Measurements from ENCODE around the gene SLC12A7. TPM values are rescaled to one million over a fixed set of nuclear protein-coding genes. Genes with fewer than 3 reads are reported as not detected.

SLC12A7 gene
- total RNA-seq, 1 experiment from 2014 or later: 6.3 TPM

- no peak overlapping the region for H3K4me3 Mint-ChIP-seq (ENCODE audit: unreplicated experiment)
- no TSS peak for BruUV-seq (replicated peaks)
- H3K4me1 Mint-ChIP-seq (ENCODE audit: insufficient read depth, unreplicated experiment): no peaks in the 10 kb centered on the region
- H3K36me3 Mint-ChIP-seq (ENCODE audit: insufficient read depth, unreplicated experiment): peaks cover 6% of the 10 kb centered on the region
- no peak overlapping the region for H3K27ac Mint-ChIP-seq (ENCODE audit: low read depth, unreplicated experiment)
- ChIA-PET POLR2A (no interaction called here), CTCF (no interaction called here)
- no peak for TF ChIP-seq CTCF (IDR thresholded peaks at IDR 0.05; ENCODE audit: unreplicated experiment)
- H3K9me3 Mint-ChIP-seq (ENCODE audit: unreplicated experiment): no peaks in the 10 kb centered on the region
- DNase-seq (ENCODE audit: unreplicated experiment): no peak
- intact Hi-C loops (cut with micrococcal nuclease): no loop called here
- no peaks in the 10 kb centered on the region for H3K27me3 Mint-ChIP-seq (ENCODE audit: insufficient read depth, unreplicated experiment)
Measured at GRCh38 chr5:1075555-1075881, 36.3 kb downstream of the SLC12A7 start.

DNA sequence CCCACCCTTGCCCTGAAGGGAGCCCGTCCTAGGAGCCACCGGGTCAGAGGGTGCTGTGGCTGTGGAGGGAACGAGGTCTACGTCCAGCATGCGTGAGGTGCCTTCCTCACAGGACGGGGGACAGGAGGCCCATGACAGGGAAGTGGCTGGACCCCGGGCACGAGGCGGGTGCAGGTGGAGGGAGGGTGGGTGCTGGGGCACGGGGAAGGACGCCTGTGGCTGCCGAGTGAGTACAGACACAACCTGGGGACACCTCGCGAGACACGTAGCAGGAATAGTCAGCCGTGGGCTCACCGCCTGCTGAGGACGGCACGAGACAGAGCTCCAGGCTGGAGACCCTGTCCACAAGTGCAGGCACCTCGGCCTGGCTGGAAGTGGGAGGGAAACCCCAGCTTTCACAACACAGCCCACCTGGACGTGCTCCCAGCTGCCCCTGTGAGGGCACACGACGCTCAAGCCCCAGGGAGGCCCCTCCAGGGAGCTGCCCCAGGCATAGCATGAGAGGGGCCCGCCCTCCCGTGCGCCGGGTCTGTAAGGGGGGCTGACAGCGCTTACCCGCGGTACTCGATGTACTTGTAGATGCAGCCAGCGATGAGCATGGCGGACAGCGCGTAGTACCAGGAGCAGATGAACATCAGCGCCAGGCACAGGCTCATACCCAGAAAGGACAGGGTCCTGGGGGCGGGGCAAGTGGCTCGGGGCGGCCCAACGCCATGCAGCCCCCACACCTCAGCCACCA is 36.9 kb downstream of the SLC12A7 start:
- no peak overlapping the region for H3K4me3 Mint-ChIP-seq (ENCODE audit: unreplicated experiment)
- CTCF ChIA-PET: no interaction called here
- DNase-seq (ENCODE audit: unreplicated experiment): no peak
- POLR2A ChIA-PET: no interaction called here
- H3K4me1 Mint-ChIP-seq (ENCODE audit: insufficient read depth, unreplicated experiment): no peaks in the 10 kb centered on the region
- no peaks in the 10 kb centered on the region for H3K27me3 Mint-ChIP-seq (ENCODE audit: insufficient read depth, unreplicated experiment)
- H3K27ac Mint-ChIP-seq (ENCODE audit: low read depth, unreplicated experiment): no peak overlapping the region
- H3K36me3 Mint-ChIP-seq (ENCODE audit: insufficient read depth, unreplicated experiment): peaks cover 6% of the 10 kb centered on the region
- intact Hi-C loops (cut with micrococcal nuclease): no loop called here
- BruUV-seq (replicated peaks): no TSS peak
- H3K9me3 Mint-ChIP-seq (ENCODE audit: unreplicated experiment): no peaks in the 10 kb centered on the region
- TF ChIP-seq CTCF (IDR thresholded peaks at IDR 0.05; ENCODE audit: unreplicated experiment): no peak

GRCh38 chr5:1074226-1074625 is 37.6 kb downstream of the SLC12A7 start:
- H3K27me3 Mint-ChIP-seq (ENCODE audit: insufficient read depth, unreplicated experiment): no peaks in the 10 kb centered on the region

More at GRCh38 chr5:1074226-1074625, 37.6 kb downstream of the SLC12A7 start:
- no peak for DNase-seq (ENCODE audit: unreplicated experiment)
- H3K27ac Mint-ChIP-seq (ENCODE audit: low read depth, unreplicated experiment): no peak overlapping the region
- BruUV-seq (replicated peaks): no TSS peak
- H3K4me3 Mint-ChIP-seq (ENCODE audit: unreplicated experiment): no peak overlapping the region
- no peaks in the 10 kb centered on the region for H3K4me1 Mint-ChIP-seq (ENCODE audit: insufficient read depth, unreplicated experiment)
- CTCF ChIA-PET: no interaction called here
- H3K36me3 Mint-ChIP-seq (ENCODE audit: insufficient read depth, unreplicated experiment): peaks cover 4% of the 10 kb centered on the region
- POLR2A ChIA-PET: no interaction called here
- H3K9me3 Mint-ChIP-seq (ENCODE audit: unreplicated experiment): no peaks in the 10 kb centered on the region
- intact Hi-C loops (cut with micrococcal nuclease): no loop called here
- no peak for TF ChIP-seq CTCF (IDR thresholded peaks at IDR 0.05; ENCODE audit: unreplicated experiment)

Measured in MCF 10A (cell line).